GM21526 (cell line): Measurements from ENCODE around the gene PCIF1.

Source experiments
- ATAC-seq: cut with Tn5 transposase; IDR thresholded peaks from one replicate; pipeline ENCODE4 v1.9.1; 2021; ENCODE audit warnings: moderate library complexity; ENCODE audit not compliant: unreplicated experiment, low FRiP score

PCIF1 gene

GRCh38 chr20:45964006-45964400, 29.5 kb downstream of the PCIF1 start:
- no peak for ATAC-seq

GRCh38 chr20:45965169-45966002, 30.9 kb downstream of the PCIF1 start:
- ATAC-seq = no peak

GRCh38 chr20:45967551-45968080, 33.1 kb downstream of the PCIF1 start:
- no peak for ATAC-seq

GRCh38 chr20:45968081-45968671, 33.7 kb downstream of the PCIF1 start:
- no peak for ATAC-seq

GRCh38 chr20:45968801-45969711, 34.6 kb downstream of the PCIF1 start:
- no peak for ATAC-seq

- no peak for ATAC-seq
Observed at GRCh38 chr20:45969712-45970634, 35.5 kb downstream of the PCIF1 start.

GRCh38 chr20:45970646-45971424, 36.4 kb downstream of the PCIF1 start:
- ATAC-seq = peak; percentile 7

- peak; percentile 18 for ATAC-seq
Observed at GRCh38 chr20:45971425-45971674, 36.9 kb downstream of the PCIF1 start.

GRCh38 chr20:45971675-45972499, 37.4 kb downstream of the PCIF1 start, which contains the start of gene ZNF335:
ZNF335 (minus strand) TSS chr20:45972203; CDS start chr20:45971410, 793 bp downstream.
- peak; percentile 62 for ATAC-seq

GRCh38 chr20:45972500-45973183, 38.2 kb downstream of the PCIF1 start:
- ATAC-seq = no peak

GRCh38 chr20:45974896-45975565, 40.5 kb downstream of the PCIF1 start:
- ATAC-seq = no peak

GRCh38 chr20:45975686-45976085, 41.2 kb downstream of the PCIF1 start:
- ATAC-seq = no peak

- ATAC-seq = no peak
Observed at GRCh38 chr20:45976086-45976485, 41.6 kb downstream of the PCIF1 start.

GRCh38 chr20:45981261-45981660, 46.8 kb downstream of the PCIF1 start:
- ATAC-seq = no peak

- ATAC-seq = no peak
Observed at GRCh38 chr20:45983279-45983743, 48.8 kb downstream of the PCIF1 start.

GRCh38 chr20:45985573-45985972, 51.1 kb downstream of the PCIF1 start:
- ATAC-seq = no peak

GRCh38 chr20:45987108-45987780, 52.8 kb downstream of the PCIF1 start:
- no peak for ATAC-seq
